ENCODE results near the gene TUFM.

DNA sequence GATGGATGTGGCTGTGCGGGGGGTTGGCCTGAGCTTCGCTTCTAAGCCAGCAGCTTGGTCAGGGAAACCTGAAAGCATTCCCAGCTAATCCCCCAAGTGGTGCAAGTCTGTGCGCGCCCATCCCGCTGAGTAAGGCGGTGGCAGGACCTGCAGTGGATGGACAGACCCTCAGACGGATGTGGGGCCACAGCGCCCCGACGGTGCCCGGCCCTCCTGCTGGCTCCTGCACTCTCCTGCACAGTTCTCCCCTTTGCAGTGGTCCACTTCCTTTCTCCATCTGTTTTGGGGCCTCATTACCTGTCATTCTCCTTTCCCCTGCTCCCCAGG lies 34.4 kb upstream of the TUFM start:
- TF ChIP-seq, protein P1, sequence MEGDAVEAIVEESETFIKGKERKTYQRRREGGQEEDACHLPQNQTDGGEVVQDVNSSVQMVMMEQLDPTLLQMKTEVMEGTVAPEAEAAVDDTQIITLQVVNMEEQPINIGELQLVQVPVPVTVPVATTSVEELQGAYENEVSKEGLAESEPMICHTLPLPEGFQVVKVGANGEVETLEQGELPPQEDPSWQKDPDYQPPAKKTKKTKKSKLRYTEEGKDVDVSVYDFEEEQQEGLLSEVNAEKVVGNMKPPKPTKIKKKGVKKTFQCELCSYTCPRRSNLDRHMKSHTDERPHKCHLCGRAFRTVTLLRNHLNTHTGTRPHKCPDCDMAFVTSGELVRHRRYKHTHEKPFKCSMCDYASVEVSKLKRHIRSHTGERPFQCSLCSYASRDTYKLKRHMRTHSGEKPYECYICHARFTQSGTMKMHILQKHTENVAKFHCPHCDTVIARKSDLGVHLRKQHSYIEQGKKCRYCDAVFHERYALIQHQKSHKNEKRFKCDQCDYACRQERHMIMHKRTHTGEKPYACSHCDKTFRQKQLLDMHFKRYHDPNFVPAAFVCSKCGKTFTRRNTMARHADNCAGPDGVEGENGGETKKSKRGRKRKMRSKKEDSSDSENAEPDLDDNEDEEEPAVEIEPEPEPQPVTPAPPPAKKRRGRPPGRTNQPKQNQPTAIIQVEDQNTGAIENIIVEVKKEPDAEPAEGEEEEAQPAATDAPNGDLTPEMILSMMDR (IDR thresholded peaks at IDR 0.05) = no peak
- TF ChIP-seq POLR2AphosphoS5 (IDR thresholded peaks at IDR 0.05) = no peak
